Measurements from ENCODE around the gene CCR5. TPM values are rescaled to one million over a fixed set of nuclear protein-coding genes. Genes with fewer than 3 reads are reported as not detected.
A peak's percentile ranks its signal among the peaks of the same experiment; 100 is the strongest.

The CCR5 gene
- total and polyA plus RNA-seq, 2 of the 8 experiments (the other 6 are each of a cell fraction or from before 2014, with no cell fraction given), result not detected

DNA sequence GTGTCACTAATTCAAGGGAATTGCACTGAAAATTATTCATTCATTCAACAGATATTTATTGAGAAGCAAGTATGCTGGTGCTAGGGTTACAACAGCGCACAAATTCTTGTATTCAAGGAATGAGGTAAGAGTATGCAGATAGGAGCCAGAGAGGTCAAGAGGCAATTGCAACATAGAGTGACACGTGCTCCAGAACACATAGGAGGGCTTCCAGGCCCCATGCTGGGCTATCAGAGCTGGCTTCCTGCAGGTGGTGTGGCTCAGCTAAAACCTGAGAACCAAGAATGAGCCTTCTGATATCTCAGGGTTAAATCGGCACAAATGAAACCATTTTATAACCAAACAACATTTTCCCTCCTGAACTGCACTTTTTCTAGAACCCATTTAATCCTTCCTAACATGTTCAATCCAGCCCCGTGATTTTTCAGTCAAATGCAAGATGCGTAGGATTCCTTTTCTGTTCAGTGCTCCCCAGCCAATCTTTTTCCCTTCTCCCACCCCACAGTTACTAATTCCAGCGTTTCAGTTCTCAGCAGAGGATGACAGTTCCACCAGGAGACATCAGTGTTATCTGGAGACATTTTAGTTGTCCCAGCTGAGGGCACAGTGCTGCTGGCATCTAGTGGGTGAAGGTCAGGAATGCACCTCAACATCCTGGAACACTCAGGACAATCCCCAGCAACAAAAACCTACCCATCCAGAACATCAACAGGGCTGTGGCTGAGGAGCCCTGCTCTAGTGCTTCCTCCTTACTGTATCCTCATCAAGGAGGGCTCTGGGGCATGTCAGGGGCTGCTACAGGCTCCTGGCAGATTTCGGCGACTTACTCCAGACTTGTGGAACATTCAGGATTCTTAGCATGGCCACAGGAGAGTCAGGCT is 23.0 kb downstream of the CCR5 start:
- WGBS, 2 experiments (ENCODE audit: extremely low coverage in 1 of 2, insufficient coverage in 1 of 2, insufficient read length in 1 of 2, insufficient replicate concordance in 2 of 2, low coverage in 1 of 2, low lambda C conversion rate in 2 of 2, missing lambda C conversion rate in 1 of 2), result 85% methylated on average over 8 of the region's 8 CpGs; no CpG with 5 or more reads in 1 of the 2 experiments
- H4K20me1 ChIP-seq (replicated peaks in 1 of 2; ENCODE audit: control insufficient read depth in 1 of 2, insufficient read depth in 2 of 2, low read length in 2 of 2), result no peaks in the 10 kb centered on the region
- no peak overlapping the region for H3K4me2 ChIP-seq (ENCODE audit: insufficient read depth in 1 of 2, low read depth in 2 of 2, low read length in 2 of 2)
- DNase-seq (ENCODE audit: low read depth in 1 of 2, low spot score in 2 of 2) (no peak), FAIRE-seq (no peak)
- H3K23ac ChIP-seq (ENCODE audit: insufficient read length), result no peak overlapping the region
- H3K14ac ChIP-seq (ENCODE audit: insufficient read length), result no peak overlapping the region
- ChIA-PET POLR2A (ENCODE audit: partially characterized antibody) (no interaction called here), CTCF (ENCODE audit: partially characterized antibody) (interaction anchor here (0.6 to 1.4 kb wide), 4 partner anchors 33 to 160 kb away, joined by 3 to 4 read pairs (median 4); no protein-coding TSS in a partner anchor)
- no peaks in the 10 kb centered on the region for H3K36me3 ChIP-seq (ENCODE audit: control insufficient read depth in 2 of 4, insufficient read depth in 4 of 4, low read length in 3 of 4)
- H4K5ac ChIP-seq (ENCODE audit: insufficient read length, low read depth, low read length), result no peak overlapping the region
- H3K9ac ChIP-seq (replicated peaks in 1 of 4; ENCODE audit: extremely low read depth in 1 of 4, low read depth in 3 of 4, low read length in 3 of 4), result no peak overlapping the region
- H3K79me1 ChIP-seq (ENCODE audit: low read depth, low read length), result no peaks in the 10 kb centered on the region
- no peak overlapping the region for H3K4me3 ChIP-seq (ENCODE audit: extremely low read depth in 1 of 4, insufficient read depth in 2 of 4, low read depth in 3 of 4, low read length in 4 of 4)
- H4K91ac ChIP-seq (replicated peaks; ENCODE audit: insufficient read length, low read length), result no peak overlapping the region
- H3K18ac ChIP-seq (ENCODE audit: extremely low read depth, low read length), result no peak overlapping the region
- H3K4ac ChIP-seq (replicated peaks; ENCODE audit: insufficient read length, low read depth, low read length), result no peak overlapping the region
- no peak overlapping the region for H2AK5ac ChIP-seq (ENCODE audit: low read depth, low read length)
- H2BK12ac ChIP-seq (ENCODE audit: low read depth, low read length), result no peak overlapping the region
- peaks cover 0 to 6% (median under 1%) of the 10 kb centered on the region in 4 experiments; a peak in 1 of 7 replicates for H3K4me1 ChIP-seq (replicated peaks in 1 of 4; ENCODE audit: control insufficient read depth in 3 of 4, insufficient read depth in 4 of 4, low read length in 3 of 4)
- H3K79me2 ChIP-seq (ENCODE audit: control insufficient read depth in 1 of 2, insufficient read depth in 2 of 2, low read length in 2 of 2), result no peaks in the 10 kb centered on the region
- H3K56ac ChIP-seq (replicated peaks; ENCODE audit: insufficient read length, low read depth, low read length), result no peak overlapping the region
- no peaks in the 10 kb centered on the region for H3K9me3 ChIP-seq (ENCODE audit: insufficient read depth in 2 of 2, low read depth in 1 of 2, low read length in 1 of 2)
- no peak overlapping the region for H2BK120ac ChIP-seq (replicated peaks; ENCODE audit: low read depth, low read length)
- no peak for TF ChIP-seq MAFK (IDR thresholded peaks at IDR 0.05; ENCODE audit: low read depth, low read length)
- TF ChIP-seq, protein P1, sequence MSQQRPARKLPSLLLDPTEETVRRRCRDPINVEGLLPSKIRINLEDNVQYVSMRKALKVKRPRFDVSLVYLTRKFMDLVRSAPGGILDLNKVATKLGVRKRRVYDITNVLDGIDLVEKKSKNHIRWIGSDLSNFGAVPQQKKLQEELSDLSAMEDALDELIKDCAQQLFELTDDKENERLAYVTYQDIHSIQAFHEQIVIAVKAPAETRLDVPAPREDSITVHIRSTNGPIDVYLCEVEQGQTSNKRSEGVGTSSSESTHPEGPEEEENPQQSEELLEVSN (IDR thresholded peaks at IDR 0.05), result peak; percentile 59; the same call in 1 of the 2 replicates
- no peak for TF ChIP-seq SAP30 (IDR thresholded peaks at IDR 0.05; ENCODE audit: insufficient read depth, insufficient replicate concordance, low read length)
- TF ChIP-seq HDAC6 (IDR thresholded peaks at IDR 0.05; ENCODE audit: low read depth, low read length), result no peak
- TF ChIP-seq KDM1A (IDR thresholded peaks at IDR 0.05; ENCODE audit: borderline replicate concordance, low read length), result no peak
- TF ChIP-seq, protein P2, sequence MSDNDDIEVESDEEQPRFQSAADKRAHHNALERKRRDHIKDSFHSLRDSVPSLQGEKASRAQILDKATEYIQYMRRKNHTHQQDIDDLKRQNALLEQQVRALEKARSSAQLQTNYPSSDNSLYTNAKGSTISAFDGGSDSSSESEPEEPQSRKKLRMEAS (IDR thresholded peaks at IDR 0.05), result peak; percentile 59; the same call in 1 of the 2 replicates
- TF ChIP-seq CEBPB (IDR thresholded peaks at IDR 0.05; ENCODE audit: low read depth, low read length), result peak; percentile 83
- H2AFZ ChIP-seq (ENCODE audit: low read length), result no peak overlapping the region
- no peaks in the 10 kb centered on the region for H3K27me3 ChIP-seq (replicated peaks in 1 of 4; ENCODE audit: control insufficient read depth in 3 of 4, extremely low read depth in 1 of 4, insufficient read depth in 3 of 4, low read length in 3 of 4)
- H2BK15ac ChIP-seq (ENCODE audit: low read length), result no peak overlapping the region
- H2BK5ac ChIP-seq (ENCODE audit: low read depth, low read length), result no peak overlapping the region; the same call in 1 of the 2 replicates
- H3K23me2 ChIP-seq (ENCODE audit: low read depth, low read length), result no peaks in the 10 kb centered on the region
- no peak overlapping the region for H3K27ac ChIP-seq (ENCODE audit: low read depth, low read length)
- H2BK20ac ChIP-seq (ENCODE audit: low read length), result peak overlapping the region; percentile 55; the same call in 1 of the 2 replicates
- H4K8ac ChIP-seq (ENCODE audit: extremely low read depth, insufficient read depth, low read length), result no peak overlapping the region
